Measurements from ENCODE around the gene LIME1. TPM values are rescaled to one million over a fixed set of nuclear protein-coding genes. Genes with fewer than 3 reads are reported as not detected.

Gene LIME1
- total RNA-seq, 4 donors from 2014 or later, result 11.4 to 51.9 (median 17.6) TPM

DNA sequence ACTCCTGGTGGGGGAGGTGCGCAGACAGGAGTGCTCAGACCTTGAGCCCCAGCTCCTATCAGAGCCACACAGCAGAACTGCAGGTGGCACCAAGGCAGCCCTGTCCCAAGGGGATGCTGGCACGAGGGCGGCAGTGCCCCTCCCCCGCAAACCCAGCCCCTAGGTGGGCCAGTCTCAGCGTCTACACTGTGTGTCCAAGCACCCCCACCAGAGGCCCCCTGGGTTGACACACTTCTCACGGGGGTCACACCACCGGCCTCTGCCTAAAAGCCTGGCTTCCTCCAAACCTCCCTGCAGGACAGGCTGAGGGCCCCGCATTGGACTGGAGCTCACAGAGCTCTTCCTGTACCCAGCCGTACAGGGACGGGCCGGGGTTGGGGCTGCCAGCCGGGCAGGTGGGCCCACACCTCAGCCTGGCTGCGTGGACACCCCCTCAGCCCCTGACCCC, 11.2 kb downstream of the LIME1 start:
- 71 to 77% methylated on average over 10 to 12 of the region's 13 CpGs for WGBS, 2 donors
- no peaks in the 10 kb centered on the region for H3K9me3 ChIP-seq
- DNase-seq (ENCODE audit: low spot score in 2 of 2), result no peak

DNA sequence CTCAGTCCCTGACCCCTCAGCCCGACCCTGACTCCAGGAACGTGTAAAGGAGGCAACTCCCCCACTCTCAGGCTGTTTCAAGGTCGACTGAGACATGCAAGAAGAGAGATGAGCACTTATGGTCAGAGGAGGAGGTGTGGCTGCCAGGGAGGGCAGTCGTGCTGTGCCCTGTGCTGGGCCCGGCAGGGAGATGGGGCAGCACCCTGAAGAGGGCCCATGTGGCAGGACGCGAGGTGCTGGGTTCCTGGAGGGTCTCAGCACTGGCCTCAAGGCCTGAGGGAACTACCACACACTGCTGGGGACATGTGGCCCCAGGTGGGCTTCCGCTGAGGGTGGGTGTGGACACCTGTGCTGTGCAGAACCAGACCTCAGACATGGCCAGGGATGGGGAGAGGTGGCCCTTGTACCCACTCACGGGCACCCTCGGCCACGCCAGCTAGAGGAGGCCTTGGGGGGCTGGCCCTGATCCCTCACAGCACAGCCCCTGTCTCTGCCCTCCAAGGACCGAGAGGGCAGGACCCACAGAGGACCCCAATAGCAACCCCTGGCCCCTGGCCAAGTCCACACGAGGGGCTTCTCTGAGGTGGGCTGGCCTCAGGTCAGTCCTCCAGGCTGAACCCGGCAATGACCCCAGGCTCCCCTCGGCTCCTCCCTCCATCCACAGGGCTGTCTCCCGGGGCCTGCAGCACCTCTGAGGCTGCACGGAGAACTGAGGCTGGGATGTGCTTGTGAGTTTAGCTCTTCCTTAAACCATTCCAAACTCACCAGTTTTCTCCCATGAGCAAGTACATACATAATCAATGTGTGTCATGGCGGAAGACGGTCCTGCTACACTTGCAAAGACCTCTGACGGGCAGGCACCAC, 11.8 kb downstream of the LIME1 start:
- no peak for TF ChIP-seq EP300 (IDR thresholded peaks at IDR 0.05)
- no peak for TF ChIP-seq POLR2A (IDR thresholded peaks at IDR 0.05)
- TF ChIP-seq, protein P1, sequence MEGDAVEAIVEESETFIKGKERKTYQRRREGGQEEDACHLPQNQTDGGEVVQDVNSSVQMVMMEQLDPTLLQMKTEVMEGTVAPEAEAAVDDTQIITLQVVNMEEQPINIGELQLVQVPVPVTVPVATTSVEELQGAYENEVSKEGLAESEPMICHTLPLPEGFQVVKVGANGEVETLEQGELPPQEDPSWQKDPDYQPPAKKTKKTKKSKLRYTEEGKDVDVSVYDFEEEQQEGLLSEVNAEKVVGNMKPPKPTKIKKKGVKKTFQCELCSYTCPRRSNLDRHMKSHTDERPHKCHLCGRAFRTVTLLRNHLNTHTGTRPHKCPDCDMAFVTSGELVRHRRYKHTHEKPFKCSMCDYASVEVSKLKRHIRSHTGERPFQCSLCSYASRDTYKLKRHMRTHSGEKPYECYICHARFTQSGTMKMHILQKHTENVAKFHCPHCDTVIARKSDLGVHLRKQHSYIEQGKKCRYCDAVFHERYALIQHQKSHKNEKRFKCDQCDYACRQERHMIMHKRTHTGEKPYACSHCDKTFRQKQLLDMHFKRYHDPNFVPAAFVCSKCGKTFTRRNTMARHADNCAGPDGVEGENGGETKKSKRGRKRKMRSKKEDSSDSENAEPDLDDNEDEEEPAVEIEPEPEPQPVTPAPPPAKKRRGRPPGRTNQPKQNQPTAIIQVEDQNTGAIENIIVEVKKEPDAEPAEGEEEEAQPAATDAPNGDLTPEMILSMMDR (IDR thresholded peaks at IDR 0.05), result no peak
- peaks cover 0 to 49% (median 0%) of the 10 kb centered on the region in 3 donors for H3K36me3 ChIP-seq
- H3K27ac ChIP-seq, result no peak overlapping the region
- peaks cover 0 to 14% (median 0%) of the 10 kb centered on the region in 4 donors for H3K4me1 ChIP-seq
- H3K9me3 ChIP-seq, result no peaks in the 10 kb centered on the region
- WGBS, 2 donors, result 66 to 75% methylated on average over 14 to 16 of the region's 20 CpGs
- H3K27me3 ChIP-seq, result no peaks in the 10 kb centered on the region
- DNase-seq (ENCODE audit: low spot score in 2 of 2), result no peak
- H3K4me3 ChIP-seq, result no peak overlapping the region

More for the DNA sequence above, 11.2 kb downstream of the LIME1 start:
- TF ChIP-seq, protein P1 (IDR thresholded peaks at IDR 0.05), result no peak
- TF ChIP-seq EP300 (IDR thresholded peaks at IDR 0.05) (no peak), POLR2A (IDR thresholded peaks at IDR 0.05) (no peak)
- H3K27ac ChIP-seq, result no peak overlapping the region
- H3K27me3 ChIP-seq, result no peaks in the 10 kb centered on the region
- H3K36me3 ChIP-seq, result peaks cover 0 to 52% (median under 1%) of the 10 kb centered on the region in 3 donors
- peaks cover 0 to 18% (median 0%) of the 10 kb centered on the region in 4 donors for H3K4me1 ChIP-seq
- H3K4me3 ChIP-seq, result no peak overlapping the region

DNA sequence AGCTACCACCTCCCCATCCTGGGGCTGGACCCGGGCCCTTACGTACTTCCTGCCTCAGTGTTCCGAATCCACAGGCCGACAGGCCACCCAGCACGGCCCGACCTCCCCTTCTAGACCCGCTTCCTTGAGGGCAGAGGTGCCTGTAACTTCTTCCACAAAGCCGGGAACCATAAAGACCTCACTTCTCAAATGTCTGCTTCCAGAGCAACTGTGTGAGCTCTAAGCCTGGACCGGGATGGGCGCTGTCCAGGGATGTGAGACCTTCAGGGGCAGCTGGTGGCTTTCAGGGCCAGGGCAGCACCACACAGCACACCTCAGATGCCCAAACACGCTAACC, 12.4 kb downstream of the LIME1 start:
- no peak for TF ChIP-seq POLR2A (IDR thresholded peaks at IDR 0.05)
- TF ChIP-seq EP300 (IDR thresholded peaks at IDR 0.05), result no peak
- TF ChIP-seq, protein P1 (IDR thresholded peaks at IDR 0.05), result no peak
- DNase-seq (ENCODE audit: low spot score in 2 of 2), result no peak

DNA sequence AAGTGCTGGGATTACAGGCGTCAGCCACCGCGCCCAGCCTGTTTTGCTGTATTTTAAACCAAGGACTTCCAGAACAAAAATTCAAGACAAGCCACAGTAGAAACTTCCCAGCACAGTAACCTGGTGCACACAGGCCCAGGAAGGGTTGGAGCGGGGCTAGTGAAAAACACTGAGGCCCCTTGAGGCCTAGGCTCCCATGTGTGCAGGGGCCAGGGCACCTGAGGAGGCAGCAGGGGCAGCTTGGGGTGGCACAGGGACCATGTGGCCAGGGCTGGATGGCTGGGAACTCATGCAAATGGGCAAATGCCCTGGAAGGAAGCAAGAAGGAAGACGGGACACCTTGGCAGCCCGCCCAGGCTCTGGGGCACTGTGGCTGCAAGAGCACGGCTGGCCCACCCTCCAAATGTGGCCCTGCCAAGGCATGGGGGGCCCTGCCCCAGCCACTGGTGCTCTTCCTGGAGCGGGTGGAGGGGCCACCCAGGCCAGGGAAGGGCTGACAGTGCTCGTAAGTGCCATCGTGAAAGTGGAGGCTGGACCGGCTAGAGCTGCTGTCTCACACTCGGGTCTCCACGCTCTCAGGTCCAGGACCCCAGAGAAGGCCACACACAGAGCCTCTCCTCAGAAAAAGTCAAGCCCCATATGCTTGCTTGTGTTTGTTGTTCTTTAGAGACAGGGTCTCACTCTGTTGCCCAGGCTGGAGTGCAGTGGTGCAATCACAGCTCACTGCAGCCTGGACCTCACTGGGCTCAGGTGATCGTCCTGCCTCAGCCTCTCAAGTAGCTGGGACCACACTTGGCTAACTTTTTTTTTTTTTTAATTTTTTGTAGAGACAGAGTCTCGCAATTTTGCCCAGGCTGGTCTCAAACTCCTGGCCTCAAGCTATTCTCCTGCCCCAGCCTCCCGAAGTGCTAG, 13.4 kb downstream of the LIME1 start:
- no peak for DNase-seq (ENCODE audit: low spot score in 2 of 2)
- WGBS, 2 donors, result 89 to 94% methylated on average over 16 of the region's 16 CpGs

More for the DNA sequence above, 12.4 kb downstream of the LIME1 start:
- Histone ChIP-seq H3K4me3 (no peak overlapping the region), H3K36me3 (peaks cover 0 to 44% (median 0%) of the 10 kb centered on the region in 3 donors), H3K9me3 (no peaks in the 10 kb centered on the region), H3K27me3 (no peaks in the 10 kb centered on the region), H3K4me1 (peaks cover 0 to 14% (median 0%) of the 10 kb centered on the region in 4 donors), H3K27ac (no peak overlapping the region)
- 88 to 90% methylated on average over 11 of the region's 11 CpGs for WGBS, 2 donors

More for the DNA sequence above, 13.4 kb downstream of the LIME1 start:
- Histone ChIP-seq H3K27ac (no peak overlapping the region), H3K4me1 (peaks cover 0 to 9% (median 0%) of the 10 kb centered on the region in 4 donors), H3K4me3 (no peak overlapping the region), H3K27me3 (no peaks in the 10 kb centered on the region), H3K36me3 (peaks cover 0 to 43% (median 0%) of the 10 kb centered on the region in 3 donors), H3K9me3 (no peaks in the 10 kb centered on the region)
- no peak for TF ChIP-seq EP300 (IDR thresholded peaks at IDR 0.05)
- no peak for TF ChIP-seq POLR2A (IDR thresholded peaks at IDR 0.05)
- TF ChIP-seq, protein P1 (IDR thresholded peaks at IDR 0.05), result no peak
